ENCODE data around the gene PDZD4.

PDZD4 gene

GRCh38 chrX:153776120-153776599 is 54.2 kb downstream of the PDZD4 start:
- intact Hi-C loops (cut with DNase I) = no loop called here
- DNase-seq = peak in 2 of 10 donors; percentile 3 to 7

DNA sequence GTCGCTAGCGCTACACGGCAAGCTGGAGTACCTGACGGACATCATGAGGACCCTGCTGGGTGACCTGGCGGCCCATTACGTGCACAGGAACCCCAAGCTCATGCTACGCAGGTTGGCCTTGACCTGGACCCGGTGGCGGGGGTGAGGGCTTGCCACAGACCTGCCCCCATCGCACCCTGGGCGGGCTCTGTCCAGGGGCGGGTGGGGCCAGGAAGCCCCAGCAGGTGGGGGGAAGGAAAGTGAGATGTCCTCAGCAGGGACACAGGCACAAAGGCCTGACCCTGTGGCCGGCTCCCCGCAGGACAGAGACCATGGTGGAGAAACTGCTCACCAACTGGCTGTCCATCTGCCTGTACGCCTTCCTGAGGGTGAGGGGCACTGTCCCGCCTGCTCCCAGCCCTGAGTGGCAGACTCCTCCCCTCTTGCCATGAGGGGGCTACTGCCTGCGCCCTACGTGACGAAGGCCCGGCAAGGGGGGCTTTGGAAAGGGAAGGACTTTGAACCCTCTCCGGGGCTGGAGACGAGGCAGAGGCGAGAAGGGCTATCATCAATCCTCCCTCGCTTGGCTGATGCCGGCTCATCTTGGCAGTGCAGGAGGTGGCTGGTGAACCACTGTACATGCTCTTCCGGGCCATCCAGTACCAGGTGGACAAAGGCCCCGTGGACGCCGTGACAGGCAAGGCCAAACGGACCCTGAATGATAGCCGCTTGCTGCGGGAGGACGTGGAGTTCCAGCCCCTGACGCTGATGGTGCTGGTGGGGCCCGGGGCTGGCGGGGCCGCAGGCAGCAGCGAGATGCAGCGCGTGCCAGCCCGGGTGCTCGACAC is 54.8 kb downstream of the PDZD4 start:
- DNase-seq = peak in 6 of 10 donors; percentile 6 to 79 (median 32)
- intact Hi-C loops (cut with DNase I) = no loop called here

GRCh38 chrX:153774576-153775292 is 55.6 kb downstream of the PDZD4 start:
- peak in 5 of 10 donors; percentile 5 to 77 (median 59) for DNase-seq
- intact Hi-C loops (cut with DNase I) = no loop called here

DNA sequence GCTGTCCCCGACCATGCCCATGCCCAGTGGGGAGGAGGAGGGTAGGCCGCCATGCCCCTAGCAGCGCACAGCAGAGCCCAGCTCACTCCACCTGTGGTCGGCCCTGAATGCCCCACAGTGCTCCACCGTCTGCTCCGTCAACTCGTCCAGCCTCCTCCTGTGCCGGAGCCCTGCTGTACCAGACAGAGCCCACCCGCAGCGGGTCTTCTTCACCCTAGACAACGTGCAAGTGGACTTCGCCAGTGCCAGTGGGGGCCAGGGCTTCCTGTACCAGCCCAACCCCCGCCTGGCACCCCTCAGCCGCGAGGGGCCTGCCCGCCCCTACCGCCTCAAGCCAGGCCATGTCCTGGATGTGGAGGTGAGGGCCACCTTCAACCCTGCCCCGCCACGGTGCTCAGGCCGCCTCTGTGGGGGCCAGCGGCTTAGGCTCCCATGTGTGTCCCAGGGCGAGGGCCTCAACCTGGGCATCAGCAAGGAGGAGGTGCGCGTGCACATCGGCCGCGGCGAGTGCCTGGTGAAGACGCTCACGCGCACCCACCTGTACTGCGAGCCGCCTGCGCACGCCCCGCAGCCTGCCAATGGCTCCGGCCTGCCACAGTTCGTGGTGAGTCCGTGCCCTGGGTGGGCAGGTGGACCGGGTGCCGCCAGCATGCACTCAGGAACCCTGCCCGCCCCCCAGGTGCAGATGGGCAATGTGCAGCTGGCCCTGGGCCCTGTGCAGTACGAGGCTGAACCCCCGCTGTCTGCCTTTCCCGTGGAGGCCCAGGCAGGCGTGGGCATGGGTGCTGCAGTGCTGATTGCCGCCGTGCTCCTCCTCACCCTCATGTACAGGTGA is 56.4 kb downstream of the PDZD4 start:
- intact Hi-C loops (cut with DNase I) = no loop called here
- peak in 5 of 10 donors; percentile 4 to 83 (median 68) for DNase-seq

GRCh38 chrX:153773218-153773611 is 57.1 kb downstream of the PDZD4 start:
- intact Hi-C loops (cut with DNase I) = no loop called here
- peak in 4 of 10 donors; percentile 8 to 73 (median 67) for DNase-seq

- DNase-seq = peak in 6 of 10 donors; percentile 2 to 72 (median 39)
- intact Hi-C loops (cut with DNase I) = no loop called here
Measured at GRCh38 chrX:153772316-153773217, 57.8 kb downstream of the PDZD4 start.

DNA sequence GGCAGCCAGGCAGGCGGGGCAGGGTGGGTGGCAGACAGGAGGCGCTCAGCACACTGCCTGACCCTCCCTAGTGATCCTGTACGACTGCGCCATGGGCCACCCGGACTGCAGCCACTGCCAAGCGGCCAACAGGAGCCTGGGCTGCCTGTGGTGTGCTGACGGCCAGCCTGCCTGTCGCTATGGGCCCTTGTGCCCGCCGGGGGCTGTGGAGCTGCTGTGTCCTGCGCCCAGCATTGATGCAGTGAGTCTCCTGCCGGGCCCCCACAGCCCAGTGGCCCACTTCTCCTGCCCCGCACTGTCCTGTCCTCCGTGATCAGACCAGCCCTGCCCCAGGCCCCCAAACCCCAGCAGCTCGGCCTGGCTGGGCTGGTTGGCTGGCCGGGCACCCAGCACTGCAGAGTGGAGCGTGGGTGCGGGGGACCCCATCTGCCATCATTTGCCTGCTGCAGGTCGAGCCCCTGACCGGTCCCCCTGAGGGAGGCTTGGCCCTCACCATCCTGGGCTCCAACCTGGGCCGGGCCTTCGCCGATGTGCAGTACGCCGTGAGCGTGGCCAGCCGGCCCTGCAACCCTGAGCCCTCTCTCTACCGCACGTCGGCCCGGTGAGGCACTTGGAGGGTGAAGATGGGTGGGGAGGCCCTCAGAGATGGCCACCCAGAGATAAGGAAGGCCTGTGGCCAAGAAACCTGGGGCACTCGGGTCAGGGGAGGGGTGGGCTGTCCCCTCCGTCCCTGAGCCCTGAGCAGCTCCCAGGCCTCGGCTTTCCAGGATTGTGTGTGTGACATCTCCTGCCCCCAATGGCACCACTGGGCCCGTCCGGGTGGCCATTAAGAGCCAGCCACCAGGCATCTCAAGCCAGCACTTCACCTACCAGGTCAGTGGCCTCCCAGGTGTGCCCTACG is 58.7 kb downstream of the PDZD4 start:
- DNase-seq = peak in 4 of 10 donors; percentile 23 to 80 (median 71)
- intact Hi-C loops (cut with DNase I) = no loop called here

DNA sequence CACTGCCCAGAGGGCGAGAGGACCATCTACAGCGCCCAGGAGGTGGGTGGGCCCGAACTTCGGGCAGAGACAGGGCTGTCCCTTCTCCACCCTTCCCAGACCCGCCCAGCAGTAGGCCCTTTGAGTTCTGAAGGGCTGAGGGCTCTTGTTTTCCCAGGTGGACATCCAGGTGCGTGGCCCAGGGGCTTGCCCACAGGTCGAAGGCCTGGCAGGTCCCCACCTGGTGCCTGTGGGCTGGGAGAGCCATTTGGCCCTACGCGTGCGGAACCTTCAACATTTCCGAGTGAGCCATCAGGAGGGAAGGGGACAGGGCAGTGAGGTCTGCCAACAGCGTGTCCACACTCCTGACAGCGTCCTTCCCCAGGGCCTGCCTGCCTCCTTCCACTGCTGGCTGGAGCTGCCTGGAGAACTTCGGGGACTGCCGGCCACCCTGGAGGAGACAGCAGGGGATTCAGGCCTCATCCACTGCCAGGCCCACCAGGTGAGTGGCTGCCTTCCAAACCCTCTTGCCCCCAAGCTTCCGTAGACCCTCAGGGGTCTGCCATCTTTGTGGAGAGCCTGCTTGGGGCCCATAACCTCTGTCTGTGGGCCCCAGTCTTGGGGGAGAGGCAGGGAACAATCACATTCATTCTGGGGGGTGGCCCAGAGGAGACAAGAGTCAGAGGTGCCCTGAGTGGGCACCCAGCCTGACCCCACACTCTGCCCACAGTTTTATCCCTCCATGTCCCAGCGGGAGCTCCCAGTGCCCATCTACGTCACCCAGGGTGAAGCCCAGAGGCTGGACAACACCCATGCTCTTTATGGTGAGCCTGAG is 59.5 kb downstream of the PDZD4 start:
- intact Hi-C loops (cut with DNase I) = no loop called here
- peak in 3 of 10 donors; percentile 11 to 72 (median 35) for DNase-seq

GRCh38 chrX:153769865-153770600 is 60.3 kb downstream of the PDZD4 start:
- peak in 4 of 10 donors; percentile 18 to 85 (median 69) for DNase-seq
- intact Hi-C loops (cut with DNase I) = no loop called here

GRCh38 chrX:153769158-153769864 is 61.0 kb downstream of the PDZD4 start:
- intact Hi-C loops (cut with DNase I) = no loop called here
- peak in 4 of 10 donors; percentile 13 to 81 (median 52) for DNase-seq

GRCh38 chrX:153768311-153769157 is 61.8 kb downstream of the PDZD4 start:
- DNase-seq = peak in 4 of 10 donors; percentile 19 to 83 (median 69)
- intact Hi-C loops (cut with DNase I) = no loop called here

DNA sequence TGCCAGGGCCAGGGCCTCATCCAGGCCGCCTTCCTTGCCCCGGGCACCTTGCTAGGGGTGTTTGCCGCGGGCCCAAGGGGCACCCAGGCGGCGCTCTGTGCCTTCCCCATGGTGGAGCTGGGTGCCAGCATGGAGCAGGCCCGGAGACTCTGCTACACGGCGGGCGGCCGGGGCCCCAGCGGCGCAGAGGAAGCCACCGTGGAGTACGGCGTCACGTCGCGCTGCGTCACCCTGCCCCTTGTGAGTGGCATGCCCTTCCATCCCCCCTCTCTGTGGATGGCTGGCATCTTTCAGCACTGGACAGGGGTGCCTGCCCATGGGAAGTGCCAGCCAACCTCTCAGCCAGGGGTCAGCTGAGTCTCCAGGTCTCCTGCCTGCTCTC is 62.7 kb downstream of the PDZD4 start:
- intact Hi-C loops (cut with DNase I) = no loop called here
- peak in 4 of 10 donors; percentile 15 to 83 (median 65) for DNase-seq

- intact Hi-C loops (cut with DNase I) = no loop called here
- peak in 5 of 10 donors; percentile 17 to 86 (median 75) for DNase-seq
Measured at GRCh38 chrX:153766871-153767673, 63.3 kb downstream of the PDZD4 start.

DNA sequence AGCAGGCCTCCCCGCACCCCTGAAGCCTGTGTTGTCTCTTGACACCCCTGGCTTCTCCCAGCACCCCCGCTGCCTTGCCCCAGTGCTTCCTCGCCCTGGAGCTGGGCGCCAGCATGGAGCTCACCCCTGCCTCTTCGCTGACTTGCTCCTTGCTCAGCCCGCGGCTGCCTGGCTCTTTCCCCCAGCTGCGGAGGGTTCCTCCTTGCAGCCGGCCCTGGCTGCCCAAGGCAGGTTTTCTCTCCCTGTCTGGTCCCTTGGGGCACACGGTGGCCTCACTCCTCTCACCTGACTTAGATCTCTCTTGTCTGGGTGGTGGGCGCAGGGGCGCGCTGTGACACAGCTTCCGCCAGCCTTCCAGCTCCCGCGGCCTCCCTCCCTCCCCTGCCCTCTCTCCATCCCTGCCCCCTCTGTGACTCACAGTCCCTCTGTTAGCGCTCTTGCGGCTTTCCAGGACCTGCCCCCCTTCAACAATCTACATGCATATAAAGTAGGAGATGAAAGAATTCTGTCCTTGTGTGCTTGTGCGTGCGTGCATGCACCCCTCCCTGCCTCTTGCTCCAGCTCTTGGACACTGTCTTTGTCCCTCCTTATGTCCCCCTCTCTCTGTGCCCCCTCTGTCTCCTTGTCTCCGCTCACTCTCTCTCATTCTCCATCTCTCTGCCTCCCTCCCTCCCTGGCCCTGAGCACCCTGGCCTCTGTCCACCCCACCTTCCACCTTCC is 64.1 kb downstream of the PDZD4 start:
- intact Hi-C loops (cut with DNase I) = no loop called here
- peak in 9 of 10 donors; percentile 33 to 94 (median 61) for DNase-seq
